Measurements from ENCODE around the gene NRAP. TPM values are rescaled to one million over a fixed set of nuclear protein-coding genes. Genes with fewer than 3 reads are reported as not detected.

Gene NRAP
- polyA plus RNA-seq, 1 of the 3 experiments (the other 2 are of a cell fraction): not detected

GRCh38 chr10:113609704-113610108, 54.1 kb downstream of the NRAP start:
- Histone ChIP-seq H2AFZ (ENCODE audit: low read depth) (no peak overlapping the region), H3K27ac (ENCODE audit: low read depth in 2 of 2, low read length in 1 of 2) (no peak overlapping the region), H3K9me3 (no peaks in the 10 kb centered on the region), H3K27me3 (ENCODE audit: insufficient read depth) (peaks cover 15% of the 10 kb centered on the region; the same call in 1 of the 2 replicates), H3K4me2 (no peak overlapping the region), H3K9ac (no peak overlapping the region), H3F3A (replicated peaks; ENCODE audit: insufficient read depth) (no peaks in the 10 kb centered on the region), H3K4me1 (ENCODE audit: control insufficient read depth in 1 of 2, insufficient read depth in 2 of 2, low read depth in 1 of 2, low read length in 1 of 2) (no peaks in the 10 kb centered on the region; a peak in 1 of 4 replicates), H3K79me2 (ENCODE audit: insufficient read depth) (no peaks in the 10 kb centered on the region), H3K36me3 (replicated peaks in 1 of 2; ENCODE audit: control insufficient read depth in 1 of 2, insufficient read depth in 2 of 2, low read length in 1 of 2) (no peaks in the 10 kb centered on the region), H3K9me2 (no peaks in the 10 kb centered on the region), H3K4me3 (ENCODE audit: low read depth in 2 of 2, low read length in 1 of 2) (no peak overlapping the region), H4K20me1 (ENCODE audit: insufficient read depth) (no peaks in the 10 kb centered on the region)
- TF ChIP-seq EP300 (IDR thresholded peaks at IDR 0.05; ENCODE audit: borderline replicate concordance in 1 of 2, low read depth in 1 of 2, low read length in 1 of 2) (no peak), TCF12 (IDR thresholded peaks at IDR 0.05) (no peak), CTCF (IDR thresholded peaks at IDR 0.05) (no peak), RXRA (IDR thresholded peaks at IDR 0.05; ENCODE audit: borderline replicate concordance, low read depth) (no peak), GABPA (IDR thresholded peaks at IDR 0.05; ENCODE audit: low read depth) (no peak), FOXJ3 (CRISPR knock-in tag; IDR thresholded peaks at IDR 0.05) (no peak), SIN3A (IDR thresholded peaks at IDR 0.05; ENCODE audit: borderline replicate concordance, low read depth, low read length) (no peak)
- CTCF ChIA-PET: no interaction called here
- WGBS (ENCODE audit: low lambda C conversion rate): 74% methylated on average over 4 of the region's 4 CpGs
- POLR2A ChIA-PET: no interaction called here
- no peak for DNase-seq

GRCh38 chr10:113605268-113605978, 58.4 kb downstream of the NRAP start:
- no peak overlapping the region for H3K9ac ChIP-seq
- H3K27me3 ChIP-seq (ENCODE audit: insufficient read depth): no peaks in the 10 kb centered on the region
- H3K4me1 ChIP-seq (ENCODE audit: control insufficient read depth in 1 of 2, insufficient read depth in 2 of 2, low read depth in 1 of 2, low read length in 1 of 2): no peaks in the 10 kb centered on the region
- H3K4me2 ChIP-seq: no peak overlapping the region
- H3K27ac ChIP-seq (ENCODE audit: low read depth in 2 of 2, low read length in 1 of 2): no peak overlapping the region
- no peaks in the 10 kb centered on the region for H3K36me3 ChIP-seq (replicated peaks in 1 of 2; ENCODE audit: control insufficient read depth in 1 of 2, insufficient read depth in 2 of 2, low read length in 1 of 2)
- ChIA-PET CTCF (interaction anchor here (1.0 kb wide), 1 partner anchor 10 kb away, joined by 5 read pairs; no protein-coding TSS in a partner anchor), POLR2A (no interaction called here)
- WGBS (ENCODE audit: low lambda C conversion rate): 56% methylated on average over 13 of the region's 13 CpGs
- H3F3A ChIP-seq (replicated peaks; ENCODE audit: insufficient read depth): no peaks in the 10 kb centered on the region
- no peaks in the 10 kb centered on the region for H3K9me3 ChIP-seq
- TF ChIP-seq PBX3 (IDR thresholded peaks at IDR 0.05) (no peak), TAF1 (IDR thresholded peaks at IDR 0.05; ENCODE audit: borderline replicate concordance, low read depth, low read length) (no peak), SIN3A (IDR thresholded peaks at IDR 0.05; ENCODE audit: borderline replicate concordance, low read depth, low read length) (no peak), FOXJ3 (CRISPR knock-in tag; IDR thresholded peaks at IDR 0.05) (no peak), POLR2AphosphoS5 (IDR thresholded peaks at IDR 0.05; ENCODE audit: low read depth, low read length) (no peak), RXRA (IDR thresholded peaks at IDR 0.05; ENCODE audit: borderline replicate concordance, low read depth) (no peak), MEF2A (IDR thresholded peaks at IDR 0.05; ENCODE audit: borderline replicate concordance, low read depth) (no peak), IRF3 (IDR thresholded peaks at IDR 0.05; ENCODE audit: low read depth, low read length) (no peak), MXI1 (IDR thresholded peaks at IDR 0.05; ENCODE audit: low read depth, low read length) (no peak), EP300 (IDR thresholded peaks at IDR 0.05; ENCODE audit: borderline replicate concordance in 1 of 2, low read depth in 1 of 2, low read length in 1 of 2) (no peak), GABPA (IDR thresholded peaks at IDR 0.05; ENCODE audit: low read depth) (no peak), RAD21 (IDR thresholded peaks at IDR 0.05; ENCODE audit: low read length) (no peak), MAX (IDR thresholded peaks at IDR 0.05; ENCODE audit: low read depth) (no peak), EZH2phosphoT487 (IDR thresholded peaks at IDR 0.05; ENCODE audit: borderline replicate concordance, low read depth) (no peak), ZBTB33 (IDR thresholded peaks at IDR 0.05; ENCODE audit: borderline replicate concordance, low read depth) (no peak)
- H3K9me2 ChIP-seq: no peaks in the 10 kb centered on the region
- H4K20me1 ChIP-seq (ENCODE audit: insufficient read depth): no peaks in the 10 kb centered on the region
- no peak for DNase-seq
- no peaks in the 10 kb centered on the region for H3K79me2 ChIP-seq (ENCODE audit: insufficient read depth)
- H2AFZ ChIP-seq (ENCODE audit: low read depth): no peak overlapping the region
- H3K4me3 ChIP-seq (ENCODE audit: low read depth in 2 of 2, low read length in 1 of 2): no peak overlapping the region
